Uterus (tissue), 2 donors: ENCODE measurements around the gene MED13L.

Source experiments
- POLR2A ChIP-seq, 2 donors: fragments of 450-650 bp; IDR thresholded peaks; one replicate each; pipeline ENCODE4 v1.6.1; 2016; ENCODE audit warnings: antibody characterized with exemption in 2 of 2, mild to moderate bottlenecking in 1 of 2, moderate library complexity in 1 of 2
- TF ChIP-seq, protein P1 (sequence below), 4 experiments: fragments of 200-600 bp in 2 of 4; fragments of 450-650 bp in 2 of 4; sonication (generic) in 2 of 4; IDR thresholded peaks; one replicate each; pipeline ENCODE4 v1.5.1; 2016 to 2019; ENCODE audit warnings: antibody characterized with exemption in 4 of 4, mild to moderate bottlenecking in 2 of 4, moderate library complexity in 1 of 4

DNA sequence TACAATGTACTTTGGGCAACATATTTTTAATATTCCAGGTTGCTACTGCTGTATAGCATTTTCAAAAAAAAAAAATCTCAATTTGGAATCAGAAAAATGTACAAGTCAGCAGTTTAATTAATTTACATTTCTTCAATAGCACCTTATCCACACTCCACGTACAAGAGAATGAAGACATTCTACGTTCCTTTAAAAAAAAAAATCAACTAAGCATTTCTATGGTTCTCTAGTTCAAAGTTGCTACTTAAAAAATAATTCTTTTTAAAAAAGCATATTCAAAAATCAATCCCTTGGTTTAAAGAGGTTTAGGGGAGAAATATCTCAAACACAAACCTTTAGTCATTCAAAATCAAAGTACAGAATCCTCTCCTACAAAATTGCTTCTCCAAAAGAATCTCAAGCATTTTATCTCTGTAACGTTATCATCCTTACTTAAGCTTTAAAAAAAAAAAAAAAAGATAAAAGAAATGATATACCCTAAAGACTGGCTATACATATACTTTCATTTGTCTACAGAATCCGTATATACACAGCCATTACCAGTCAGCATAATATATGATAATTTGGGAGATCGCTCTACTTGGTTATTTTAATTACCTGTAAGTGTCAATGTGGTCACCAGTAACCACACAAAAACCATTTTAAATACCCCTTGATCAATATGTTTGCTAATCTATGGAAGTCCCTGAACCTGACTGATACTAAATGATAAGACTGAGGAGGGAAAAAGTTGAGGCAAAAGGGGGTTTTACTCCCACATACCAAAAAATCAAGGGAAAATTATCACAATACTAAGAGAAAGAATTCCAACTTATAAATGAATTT, 2.7 kb downstream of the MED13L start:
- TF ChIP-seq, protein P1, sequence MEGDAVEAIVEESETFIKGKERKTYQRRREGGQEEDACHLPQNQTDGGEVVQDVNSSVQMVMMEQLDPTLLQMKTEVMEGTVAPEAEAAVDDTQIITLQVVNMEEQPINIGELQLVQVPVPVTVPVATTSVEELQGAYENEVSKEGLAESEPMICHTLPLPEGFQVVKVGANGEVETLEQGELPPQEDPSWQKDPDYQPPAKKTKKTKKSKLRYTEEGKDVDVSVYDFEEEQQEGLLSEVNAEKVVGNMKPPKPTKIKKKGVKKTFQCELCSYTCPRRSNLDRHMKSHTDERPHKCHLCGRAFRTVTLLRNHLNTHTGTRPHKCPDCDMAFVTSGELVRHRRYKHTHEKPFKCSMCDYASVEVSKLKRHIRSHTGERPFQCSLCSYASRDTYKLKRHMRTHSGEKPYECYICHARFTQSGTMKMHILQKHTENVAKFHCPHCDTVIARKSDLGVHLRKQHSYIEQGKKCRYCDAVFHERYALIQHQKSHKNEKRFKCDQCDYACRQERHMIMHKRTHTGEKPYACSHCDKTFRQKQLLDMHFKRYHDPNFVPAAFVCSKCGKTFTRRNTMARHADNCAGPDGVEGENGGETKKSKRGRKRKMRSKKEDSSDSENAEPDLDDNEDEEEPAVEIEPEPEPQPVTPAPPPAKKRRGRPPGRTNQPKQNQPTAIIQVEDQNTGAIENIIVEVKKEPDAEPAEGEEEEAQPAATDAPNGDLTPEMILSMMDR (IDR thresholded peaks at IDR 0.05): no peak
- TF ChIP-seq POLR2A (IDR thresholded peaks at IDR 0.05): no peak
